HepG2 (cell line): ENCODE measurements around the gene LPIN3. TPM values are rescaled to one million over a fixed set of nuclear protein-coding genes. Genes with fewer than 3 reads are reported as not detected.

Experiments used
- EHMT2 ChIP-seq: fragments of 200-600 bp; sonication (generic); IDR thresholded peaks from 2 replicates; pipeline ENCODE4 v1.7.0; 2017; ENCODE audit warnings: antibody characterized with exemption, low read depth, low read length, borderline replicate concordance
- JDP2 ChIP-seq: sonication (generic); formaldehyde crosslinking; IDR thresholded peaks from 2 replicates; pipeline ENCODE4 v1.8.1; 2022; ENCODE audit warnings: missing genetic modification reagents, borderline replicate concordance
- KDM1A ChIP-seq: IDR thresholded peaks from 2 replicates; pipeline ENCODE4 v1.6.1; 2016; ENCODE audit warnings: missing compliant biosample characterization
- KDM4B ChIP-seq: sonication (generic); formaldehyde crosslinking; IDR thresholded peaks from 2 replicates; pipeline ENCODE4 v1.4.0; 2020; ENCODE audit warnings: missing genetic modification reagents
- KDM6A ChIP-seq: IDR thresholded peaks from 2 replicates; pipeline ENCODE4 v1.6.1; 2016; ENCODE audit warnings: low read depth
- MTA1 ChIP-seq: sonication (generic); formaldehyde crosslinking; IDR thresholded peaks from 2 replicates; pipeline ENCODE4 v1.4.0; 2020; ENCODE audit warnings: missing genetic modification reagents, mild to moderate bottlenecking, borderline replicate concordance
- NCOA2 ChIP-seq: sonication (generic); formaldehyde crosslinking; IDR thresholded peaks from 2 replicates; pipeline ENCODE4 v1.8.0; 2022; ENCODE audit warnings: inconsistent platforms
- PAWR ChIP-seq: sonication (generic); formaldehyde crosslinking; IDR thresholded peaks from 2 replicates; pipeline ENCODE4 v1.4.0; 2020; ENCODE audit warnings: missing genetic modification reagents, mild to moderate bottlenecking, borderline replicate concordance
- SRY ChIP-seq: sonication (generic); formaldehyde crosslinking; IDR thresholded peaks from 2 replicates; pipeline ENCODE4 v1.8.0; 2022; ENCODE audit warnings: mild to moderate bottlenecking, missing genetic modification reagents
- TOPORS ChIP-seq: sonication (generic); formaldehyde crosslinking; IDR thresholded peaks from 2 replicates; pipeline ENCODE4 v1.8.0; 2023; ENCODE audit warnings: mild to moderate bottlenecking, missing genetic modification reagents
- ZFP62 ChIP-seq: sonication (generic); formaldehyde crosslinking; IDR thresholded peaks from 2 replicates; pipeline ENCODE4 v1.4.0; 2020; ENCODE audit warnings: missing genetic modification reagents
- ZFYVE20 ChIP-seq: sonication (generic); formaldehyde crosslinking; IDR thresholded peaks from 2 replicates; pipeline ENCODE4 v1.8.0; 2023; ENCODE audit warnings: low read depth, mild to moderate bottlenecking, moderate library complexity, missing genetic modification reagents, borderline replicate concordance
- ZNF382 ChIP-seq: sonication (generic); formaldehyde crosslinking; IDR thresholded peaks from 2 replicates; pipeline ENCODE4 v1.5.0; 2020; ENCODE audit warnings: missing genetic modification reagents, mild to moderate bottlenecking, borderline replicate concordance
- ZNF460 ChIP-seq: sonication (generic); formaldehyde crosslinking; IDR thresholded peaks from 2 replicates; pipeline ENCODE4 v1.5.1; 2020; ENCODE audit warnings: missing genetic modification reagents, mild to moderate bottlenecking, borderline replicate concordance
- ZNF660 ChIP-seq: sonication (generic); formaldehyde crosslinking; IDR thresholded peaks from 2 replicates; pipeline ENCODE4 v1.5.1; 2020; ENCODE audit warnings: mild to moderate bottlenecking, low read depth, missing genetic modification reagents, borderline replicate concordance
- ZNF674 ChIP-seq: sonication (generic); formaldehyde crosslinking; IDR thresholded peaks from 2 replicates; pipeline ENCODE4 v1.5.0; 2020; ENCODE audit warnings: low read depth, mild to moderate bottlenecking, missing genetic modification reagents
- ZNF703 ChIP-seq: sonication (generic); formaldehyde crosslinking; IDR thresholded peaks from 2 replicates; pipeline ENCODE4 v1.5.1; 2020; ENCODE audit warnings: missing genetic modification reagents, mild to moderate bottlenecking, moderate library complexity, borderline replicate concordance
- polyA plus RNA-seq, 8 experiments: library from polyadenylated mRNA; depleted of rRNA in 3 of 8; stranded (reverse) in 7 of 8; unstranded in 1 of 8; fragments of >200 nt; fragmentation: Illumina TruSeq in 4 of 8; extraction: Trizol in 4 of 8; gene quantifications; 2 replicates each; pipeline versions ENCODE4 v1.2.1 to v1.2.3, GENCODE V29; 2011 to 2016; ENCODE audit warnings: low read depth in 4 of 8, missing spikeins in 1 of 8, mixed read lengths in 1 of 8; ENCODE audit not compliant: insufficient read depth in 1 of 8
- total RNA-seq, 5 experiments: library from RNA; depleted of rRNA; stranded (reverse); fragments of >200 nt; fragmentation: Illumina TruSeq; extraction: Trizol; gene quantifications; 2 replicates each; pipeline ENCODE4 v1.2.3, GENCODE V29; 2016; ENCODE audit warnings: low read depth in 1 of 5
- TF ChIP-seq, protein P1 (sequence below): sonication (generic); formaldehyde crosslinking; IDR thresholded peaks from 2 replicates; pipeline ENCODE4 v1.5.1; 2020; ENCODE audit warnings: missing genetic modification reagents, mild to moderate bottlenecking, borderline replicate concordance
- TF ChIP-seq, protein P2 (sequence below): IDR thresholded peaks from 2 replicates; pipeline ENCODE4 v1.6.1; 2016; ENCODE audit warnings: missing biosample characterization, missing genetic modification reagents, low read depth
- TF ChIP-seq, protein P3 (sequence below): sonication (generic); formaldehyde crosslinking; IDR thresholded peaks from 2 replicates; pipeline ENCODE4 v1.8.0; 2022; ENCODE audit warnings: missing genetic modification reagents, mild to moderate bottlenecking, inconsistent platforms, borderline replicate concordance
- TF ChIP-seq, protein P4 (sequence below): sonication (generic); formaldehyde crosslinking; IDR thresholded peaks from 2 replicates; pipeline ENCODE4 v1.4.0; 2020; ENCODE audit warnings: missing genetic modification reagents, borderline replicate concordance

LPIN3 gene
- total and polyA plus RNA-seq, 2 of the 13 experiments (the other 11 are each of a cell fraction or from before 2014, with no cell fraction given): 14.2 to 28.6 TPM

DNA sequence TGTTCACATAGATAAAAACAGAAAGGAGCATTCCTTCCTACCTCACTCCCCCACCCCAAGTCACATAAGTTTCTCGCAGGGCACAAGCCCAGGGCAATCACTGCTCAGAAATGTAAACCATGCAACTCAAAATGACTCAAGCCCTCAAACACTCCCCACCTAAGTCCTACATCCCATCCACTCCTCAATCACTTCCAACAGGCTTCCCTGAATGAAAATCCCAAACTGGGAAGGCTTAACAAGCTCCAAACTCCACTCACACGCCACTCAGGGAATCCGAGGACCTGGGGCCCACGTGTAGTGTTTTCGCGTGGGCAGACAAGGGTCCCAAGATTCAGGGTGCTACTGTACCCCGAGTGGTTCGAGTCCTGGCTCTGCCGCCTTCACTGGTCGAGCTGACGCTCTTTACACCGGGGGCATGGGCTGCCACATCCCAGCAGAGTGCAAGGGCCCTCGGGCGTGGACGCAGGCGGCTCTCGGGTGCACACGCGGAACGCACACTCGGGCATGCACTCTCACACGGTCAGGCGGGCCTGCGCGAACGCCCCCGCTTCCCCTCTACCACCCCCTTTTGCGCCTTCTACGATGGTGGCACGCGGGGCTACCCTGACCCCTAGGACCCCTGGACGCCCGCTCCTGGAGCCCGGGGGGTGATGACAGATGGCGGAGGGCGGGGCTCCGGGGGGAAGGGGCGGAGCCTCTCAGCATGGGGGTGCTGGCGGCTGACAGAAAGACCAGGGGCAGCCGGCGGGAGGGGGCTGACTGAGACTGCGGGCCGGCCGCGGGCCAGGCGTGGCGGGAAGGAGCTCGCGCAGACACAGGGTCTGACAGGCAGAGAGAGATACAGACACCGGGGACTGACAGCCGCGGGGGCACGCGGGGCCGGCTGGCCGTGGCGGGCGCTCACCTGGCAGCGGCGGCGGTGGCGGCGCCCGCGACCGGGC lies 23.7 kb upstream of the LPIN3 start (continued):
- TF ChIP-seq, protein P1, sequence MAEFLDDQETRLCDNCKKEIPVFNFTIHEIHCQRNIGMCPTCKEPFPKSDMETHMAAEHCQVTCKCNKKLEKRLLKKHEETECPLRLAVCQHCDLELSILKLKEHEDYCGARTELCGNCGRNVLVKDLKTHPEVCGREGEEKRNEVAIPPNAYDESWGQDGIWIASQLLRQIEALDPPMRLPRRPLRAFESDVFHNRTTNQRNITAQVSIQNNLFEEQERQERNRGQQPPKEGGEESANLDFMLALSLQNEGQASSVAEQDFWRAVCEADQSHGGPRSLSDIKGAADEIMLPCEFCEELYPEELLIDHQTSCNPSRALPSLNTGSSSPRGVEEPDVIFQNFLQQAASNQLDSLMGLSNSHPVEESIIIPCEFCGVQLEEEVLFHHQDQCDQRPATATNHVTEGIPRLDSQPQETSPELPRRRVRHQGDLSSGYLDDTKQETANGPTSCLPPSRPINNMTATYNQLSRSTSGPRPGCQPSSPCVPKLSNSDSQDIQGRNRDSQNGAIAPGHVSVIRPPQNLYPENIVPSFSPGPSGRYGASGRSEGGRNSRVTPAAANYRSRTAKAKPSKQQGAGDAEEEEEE: no peak; the same call in 1 of the 2 replicates
- TF ChIP-seq ZNF703 (CRISPR knock-in tag): no peak
- TF ChIP-seq, protein P2, sequence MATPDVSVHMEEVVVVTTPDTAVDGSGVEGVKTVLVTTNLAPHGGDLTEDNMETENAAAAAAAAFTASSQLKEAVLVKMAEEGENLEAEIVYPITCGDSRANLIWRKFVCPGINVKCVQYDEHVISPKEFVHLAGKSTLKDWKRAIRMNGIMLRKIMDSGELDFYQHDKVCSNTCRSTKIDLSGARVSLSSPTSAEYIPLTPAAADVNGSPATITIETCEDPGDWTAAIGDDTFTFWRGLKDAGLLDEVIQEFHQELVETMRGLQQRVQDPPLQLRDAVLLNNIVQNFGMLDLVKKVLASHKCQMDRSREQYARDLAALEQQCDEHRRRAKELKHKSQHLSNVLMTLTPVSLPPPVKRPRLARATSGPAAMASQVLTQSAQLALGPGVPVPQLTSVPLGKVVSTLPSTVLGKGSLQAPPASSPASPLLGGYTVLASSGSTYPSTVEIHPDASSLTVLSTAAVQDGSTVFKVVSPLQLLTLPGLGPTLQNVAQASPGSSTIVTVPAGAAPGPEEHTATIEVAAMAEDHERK (CRISPR knock-in tag): no peak
- peak; percentile 94; the same call in 1 of the 2 replicates for TF ChIP-seq MTA1
- TF ChIP-seq EHMT2: no peak
- 0 out of 2 replicates have a peak, but pooled peaks have one; percentile 8 for TF ChIP-seq KDM6A (CRISPR knock-in tag)
- TF ChIP-seq TOPORS (CRISPR knock-in tag): peak; percentile 73
- 0 out of 2 replicates have a peak, but pooled peaks have one; percentile 19 for TF ChIP-seq KDM4B (CRISPR knock-in tag)
- no peak for TF ChIP-seq ZNF382
- TF ChIP-seq JDP2 (CRISPR knock-in tag): no peak; the same call in 1 of the 2 replicates
- TF ChIP-seq NCOA2 (CRISPR knock-in tag): no peak; the same call in 1 of the 2 replicates
- TF ChIP-seq ZFYVE20 (CRISPR knock-in tag): no peak
- TF ChIP-seq, protein P3, sequence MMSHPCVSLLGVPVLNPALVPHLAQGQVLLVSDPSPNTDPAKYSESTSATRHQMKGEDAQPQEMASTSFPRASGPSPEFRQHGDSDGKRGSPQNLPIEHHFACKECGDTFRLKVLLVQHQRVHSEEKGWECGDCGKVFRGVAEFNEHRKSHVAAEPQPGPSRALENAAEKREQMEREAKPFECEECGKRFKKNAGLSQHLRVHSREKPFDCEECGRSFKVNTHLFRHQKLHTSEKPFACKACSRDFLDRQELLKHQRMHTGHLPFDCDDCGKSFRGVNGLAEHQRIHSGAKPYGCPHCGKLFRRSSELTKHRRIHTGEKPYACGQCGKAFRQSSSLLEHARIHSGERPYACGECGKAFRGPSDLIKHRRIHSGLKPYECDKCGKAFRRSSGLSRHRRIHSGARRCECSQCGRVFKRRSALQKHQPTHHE (CRISPR knock-in tag): peak; percentile 23; the same call in 1 of the 2 replicates
- no peak; the same call in 1 of the 2 replicates for TF ChIP-seq SRY (CRISPR knock-in tag)
- 0 out of 2 replicates have a peak, but pooled peaks have one; percentile 67 for TF ChIP-seq ZNF674
- no peak for TF ChIP-seq ZNF660 (CRISPR knock-in tag)
- no peak for TF ChIP-seq KDM1A (CRISPR knock-in tag)
- TF ChIP-seq ZFP62 (CRISPR knock-in tag): no peak
- TF ChIP-seq ZNF460 (CRISPR knock-in tag): no peak
- TF ChIP-seq, protein P4, sequence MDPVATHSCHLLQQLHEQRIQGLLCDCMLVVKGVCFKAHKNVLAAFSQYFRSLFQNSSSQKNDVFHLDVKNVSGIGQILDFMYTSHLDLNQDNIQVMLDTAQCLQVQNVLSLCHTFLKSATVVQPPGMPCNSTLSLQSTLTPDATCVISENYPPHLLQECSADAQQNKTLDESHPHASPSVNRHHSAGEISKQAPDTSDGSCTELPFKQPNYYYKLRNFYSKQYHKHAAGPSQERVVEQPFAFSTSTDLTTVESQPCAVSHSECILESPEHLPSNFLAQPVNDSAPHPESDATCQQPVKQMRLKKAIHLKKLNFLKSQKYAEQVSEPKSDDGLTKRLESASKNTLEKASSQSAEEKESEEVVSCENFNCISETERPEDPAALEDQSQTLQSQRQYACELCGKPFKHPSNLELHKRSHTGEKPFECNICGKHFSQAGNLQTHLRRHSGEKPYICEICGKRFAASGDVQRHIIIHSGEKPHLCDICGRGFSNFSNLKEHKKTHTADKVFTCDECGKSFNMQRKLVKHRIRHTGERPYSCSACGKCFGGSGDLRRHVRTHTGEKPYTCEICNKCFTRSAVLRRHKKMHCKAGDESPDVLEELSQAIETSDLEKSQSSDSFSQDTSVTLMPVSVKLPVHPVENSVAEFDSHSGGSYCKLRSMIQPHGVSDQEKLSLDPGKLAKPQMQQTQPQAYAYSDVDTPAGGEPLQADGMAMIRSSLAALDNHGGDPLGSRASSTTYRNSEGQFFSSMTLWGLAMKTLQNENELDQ: no peak
- no peak for TF ChIP-seq PAWR
